ENCODE results near the gene CATSPER4.

Gene CATSPER4

GRCh38 chr1:26233903-26234643 is 43.7 kb downstream of the CATSPER4 start, which contains the start of gene CEP85:
CEP85 (plus strand) TSS chr1:26234200; CDS start chr1:26239784, 5,584 bp downstream.
- WGBS, 2 donors (ENCODE audit: extremely low coverage in 2 of 2, insufficient read length in 2 of 2, insufficient replicate concordance in 1 of 2): no CpG with 5 or more reads among the region's 73 CpGs
- Histone ChIP-seq H3K23ac (ENCODE audit: low read depth, low read length, poor library complexity) (peak within 1 kb of the TSS; percentile 95), H2AK5ac (ENCODE audit: low read depth, low read length) (no peak within 1 kb of the TSS), H2AFZ (ENCODE audit: low read length) (peak within 1 kb of the TSS; percentile 91), H4K91ac (ENCODE audit: low read depth, low read length, poor library complexity) (no peak within 1 kb of the TSS), H3K27ac (replicated peaks; ENCODE audit: low read length) (peak within 1 kb of the TSS; percentile 75), H2BK5ac (ENCODE audit: low read length) (no peak within 1 kb of the TSS), H3K4me1 (ENCODE audit: control insufficient read depth in 2 of 2, insufficient read depth in 1 of 2, low read depth in 1 of 2, low read length in 2 of 2) (peaks cover 3 to 6% of the 10 kb centered on the region in 2 donors), H3K4me2 (ENCODE audit: insufficient read depth, low read length, poor library complexity, severe bottlenecking) (peak within 1 kb of the TSS; percentile 78), H2BK120ac (ENCODE audit: low read depth, low read length) (no peak within 1 kb of the TSS), H3K18ac (ENCODE audit: low read length) (peak within 1 kb of the TSS; percentile 96), H3K14ac (ENCODE audit: low read length) (peak within 1 kb of the TSS; percentile 60), H3K4ac (ENCODE audit: low read length) (no peak within 1 kb of the TSS), H3K4me3 (ENCODE audit: low read length in 2 of 2) (peak within 1 kb of the TSS; percentile 76 to 84), H3K27me3 (ENCODE audit: control insufficient read depth in 3 of 3, insufficient read depth in 3 of 3, low read depth in 1 of 3, low read length in 3 of 3) (no peaks in the 10 kb centered on the region), H3K9me3 (replicated peaks in 1 of 2; ENCODE audit: control insufficient read depth in 2 of 2, insufficient read depth in 1 of 2, low read depth in 1 of 2, low read length in 2 of 2) (peaks cover 0 to 6% of the 10 kb centered on the region in 2 donors), H4K8ac (ENCODE audit: low read depth, low read length) (no peak within 1 kb of the TSS), H2BK15ac (ENCODE audit: low read length) (peak within 1 kb of the TSS; percentile 11), H3K9ac (ENCODE audit: low read depth, low read length, poor library complexity) (peak within 1 kb of the TSS; percentile 99), H3K79me1 (ENCODE audit: low read depth, low read length) (peaks cover 5% of the 10 kb centered on the region), H3K36me3 (replicated peaks in 1 of 2; ENCODE audit: control insufficient read depth in 2 of 2, insufficient read depth in 2 of 2, low read length in 2 of 2) (peaks cover 0 to 25% of the 10 kb centered on the region in 2 donors), H2BK12ac (ENCODE audit: low read length) (no peak within 1 kb of the TSS)
- peak; percentile 98 for DNase-seq (ENCODE audit: low spot score)

- H3K27me3 ChIP-seq (ENCODE audit: control insufficient read depth in 3 of 3, insufficient read depth in 3 of 3, low read depth in 1 of 3, low read length in 3 of 3): no peaks in the 10 kb centered on the region
- H4K8ac ChIP-seq (ENCODE audit: low read depth, low read length): no peak overlapping the region
- no peak overlapping the region for H2BK5ac ChIP-seq (ENCODE audit: low read length)
- peak overlapping the region; percentile 75 for H3K27ac ChIP-seq (replicated peaks; ENCODE audit: low read length)
- peaks cover 0 to 6% of the 10 kb centered on the region in 2 donors for H3K9me3 ChIP-seq (replicated peaks in 1 of 2; ENCODE audit: control insufficient read depth in 2 of 2, insufficient read depth in 1 of 2, low read depth in 1 of 2, low read length in 2 of 2)
- no CpG with 5 or more reads among the region's 30 CpGs for WGBS, 2 donors (ENCODE audit: extremely low coverage in 2 of 2, insufficient read length in 2 of 2, insufficient replicate concordance in 1 of 2)
- no peak overlapping the region for H2BK120ac ChIP-seq (ENCODE audit: low read depth, low read length)
- H3K79me1 ChIP-seq (ENCODE audit: low read depth, low read length): peaks cover 6% of the 10 kb centered on the region
- no peak for DNase-seq (ENCODE audit: low spot score)
- peak overlapping the region; percentile 91 for H2AFZ ChIP-seq (ENCODE audit: low read length)
- H3K18ac ChIP-seq (ENCODE audit: low read length): peak overlapping the region; percentile 96
- peak overlapping the region; percentile 99 for H3K9ac ChIP-seq (ENCODE audit: low read depth, low read length, poor library complexity)
- H3K4ac ChIP-seq (ENCODE audit: low read length): no peak overlapping the region
- H3K14ac ChIP-seq (ENCODE audit: low read length): peak overlapping the region; percentile 60
- peak overlapping the region; percentile 76 to 84 for H3K4me3 ChIP-seq (ENCODE audit: low read length in 2 of 2)
- peak overlapping the region; percentile 78 for H3K4me2 ChIP-seq (ENCODE audit: insufficient read depth, low read length, poor library complexity, severe bottlenecking)
- peak overlapping the region; percentile 11 for H2BK15ac ChIP-seq (ENCODE audit: low read length)
- H2AK5ac ChIP-seq (ENCODE audit: low read depth, low read length): no peak overlapping the region
- H3K36me3 ChIP-seq (replicated peaks in 1 of 2; ENCODE audit: control insufficient read depth in 2 of 2, insufficient read depth in 2 of 2, low read length in 2 of 2): peaks cover 0 to 29% of the 10 kb centered on the region in 2 donors
- H2BK12ac ChIP-seq (ENCODE audit: low read length): no peak overlapping the region
- no peak overlapping the region for H4K91ac ChIP-seq (ENCODE audit: low read depth, low read length, poor library complexity)
- peaks cover 3 to 6% of the 10 kb centered on the region in 2 donors for H3K4me1 ChIP-seq (ENCODE audit: control insufficient read depth in 2 of 2, insufficient read depth in 1 of 2, low read depth in 1 of 2, low read length in 2 of 2)
- H3K23ac ChIP-seq (ENCODE audit: low read depth, low read length, poor library complexity): peak overlapping the region; percentile 95
Observed at GRCh38 chr1:26234644-26235370, 44.4 kb downstream of the CATSPER4 start.

- Histone ChIP-seq H4K91ac (ENCODE audit: low read depth, low read length, poor library complexity) (no peak overlapping the region), H3K23ac (ENCODE audit: low read depth, low read length, poor library complexity) (no peak overlapping the region), H3K4me2 (ENCODE audit: insufficient read depth, low read length, poor library complexity, severe bottlenecking) (no peak overlapping the region), H3K27me3 (ENCODE audit: control insufficient read depth in 3 of 3, insufficient read depth in 3 of 3, low read depth in 1 of 3, low read length in 3 of 3) (no peaks in the 10 kb centered on the region), H2BK5ac (ENCODE audit: low read length) (no peak overlapping the region), H3K14ac (ENCODE audit: low read length) (no peak overlapping the region), H2BK120ac (ENCODE audit: low read depth, low read length) (no peak overlapping the region), H2AFZ (ENCODE audit: low read length) (no peak overlapping the region), H3K9ac (ENCODE audit: low read depth, low read length, poor library complexity) (no peak overlapping the region), H3K9me3 (replicated peaks in 1 of 2; ENCODE audit: control insufficient read depth in 2 of 2, insufficient read depth in 1 of 2, low read depth in 1 of 2, low read length in 2 of 2) (peaks cover 0 to 6% of the 10 kb centered on the region in 2 donors), H2BK12ac (ENCODE audit: low read length) (no peak overlapping the region), H3K79me1 (ENCODE audit: low read depth, low read length) (peaks cover 6% of the 10 kb centered on the region), H2BK15ac (ENCODE audit: low read length) (no peak overlapping the region), H3K4me3 (ENCODE audit: low read length in 2 of 2) (no peak overlapping the region), H3K27ac (replicated peaks; ENCODE audit: low read length) (no peak overlapping the region), H3K4ac (ENCODE audit: low read length) (no peak overlapping the region), H3K36me3 (replicated peaks in 1 of 2; ENCODE audit: control insufficient read depth in 2 of 2, insufficient read depth in 2 of 2, low read length in 2 of 2) (peaks cover 0 to 44% of the 10 kb centered on the region in 2 donors), H3K18ac (ENCODE audit: low read length) (no peak overlapping the region), H3K4me1 (ENCODE audit: control insufficient read depth in 2 of 2, insufficient read depth in 1 of 2, low read depth in 1 of 2, low read length in 2 of 2) (peaks cover 3 to 6% of the 10 kb centered on the region in 2 donors), H4K8ac (ENCODE audit: low read depth, low read length) (no peak overlapping the region), H2AK5ac (ENCODE audit: low read depth, low read length) (no peak overlapping the region)
- DNase-seq (ENCODE audit: low spot score): no peak
- WGBS, 2 donors (ENCODE audit: extremely low coverage in 2 of 2, insufficient read length in 2 of 2, insufficient replicate concordance in 1 of 2): no CpG with 5 or more reads among the region's 6 CpGs
Observed at GRCh38 chr1:26237230-26237966, 47.0 kb downstream of the CATSPER4 start.
